BJ (cell line): ENCODE data around the gene PDE6D. TPM values are rescaled to one million over a fixed set of nuclear protein-coding genes. Genes with fewer than 3 reads are reported as not detected.

Source experiments
- CTCF ChIA-PET: fragments of 350-600 bp; formaldehyde crosslinking; extraction: SDS; loops from one replicate; lab custom pipeline; 2021; ENCODE audit warnings: antibody characterized with exemption, inconsistent platforms; lab: Yijun Ruan, JAX
- POLR2A ChIA-PET: fragments of 300-600 bp; sonication (Branson Sonifier 250); formaldehyde crosslinking; extraction: SDS; loops from one replicate; lab custom pipeline; 2021; ENCODE audit warnings: antibody characterized with exemption; lab: Charles Lee
- DNase-seq: peaks from one replicate; pipeline ENCODE4 v3.0.0-alpha.2; 2011; ENCODE audit warnings: low read depth
- H3K27me3 ChIP-seq: 2 replicates; pipeline ENCODE4 v1.6.0; 2011; ENCODE audit warnings: low read length; ENCODE audit not compliant: control insufficient read depth, insufficient read depth
- H3K36me3 ChIP-seq: 2 replicates; pipeline ENCODE4 v1.5.1; 2011; ENCODE audit warnings: low read length; ENCODE audit not compliant: control insufficient read depth, insufficient read depth
- H3K4me3 ChIP-seq: 2 replicates; pipeline ENCODE4 v1.5.1; 2011; ENCODE audit warnings: low read depth, mild to moderate bottlenecking, control low read depth, low read length
- polyA plus RNA-seq: library from polyadenylated mRNA; depleted of rRNA; stranded (reverse); fragments of >200 nt; gene quantifications from 2 replicates; pipeline ENCODE4 v1.2.3, GENCODE V29; 2011
- TF ChIP-seq, protein P1 (sequence below): IDR thresholded peaks from 2 replicates; pipeline ENCODE4 v1.5.1; 2011; ENCODE audit warnings: low read depth, mild to moderate bottlenecking, control low read depth, inconsistent platforms, low read length, moderate library complexity; ENCODE audit not compliant: insufficient read depth

The PDE6D gene
- polyA plus RNA-seq, 1 experiment, result 28.7 TPM

DNA sequence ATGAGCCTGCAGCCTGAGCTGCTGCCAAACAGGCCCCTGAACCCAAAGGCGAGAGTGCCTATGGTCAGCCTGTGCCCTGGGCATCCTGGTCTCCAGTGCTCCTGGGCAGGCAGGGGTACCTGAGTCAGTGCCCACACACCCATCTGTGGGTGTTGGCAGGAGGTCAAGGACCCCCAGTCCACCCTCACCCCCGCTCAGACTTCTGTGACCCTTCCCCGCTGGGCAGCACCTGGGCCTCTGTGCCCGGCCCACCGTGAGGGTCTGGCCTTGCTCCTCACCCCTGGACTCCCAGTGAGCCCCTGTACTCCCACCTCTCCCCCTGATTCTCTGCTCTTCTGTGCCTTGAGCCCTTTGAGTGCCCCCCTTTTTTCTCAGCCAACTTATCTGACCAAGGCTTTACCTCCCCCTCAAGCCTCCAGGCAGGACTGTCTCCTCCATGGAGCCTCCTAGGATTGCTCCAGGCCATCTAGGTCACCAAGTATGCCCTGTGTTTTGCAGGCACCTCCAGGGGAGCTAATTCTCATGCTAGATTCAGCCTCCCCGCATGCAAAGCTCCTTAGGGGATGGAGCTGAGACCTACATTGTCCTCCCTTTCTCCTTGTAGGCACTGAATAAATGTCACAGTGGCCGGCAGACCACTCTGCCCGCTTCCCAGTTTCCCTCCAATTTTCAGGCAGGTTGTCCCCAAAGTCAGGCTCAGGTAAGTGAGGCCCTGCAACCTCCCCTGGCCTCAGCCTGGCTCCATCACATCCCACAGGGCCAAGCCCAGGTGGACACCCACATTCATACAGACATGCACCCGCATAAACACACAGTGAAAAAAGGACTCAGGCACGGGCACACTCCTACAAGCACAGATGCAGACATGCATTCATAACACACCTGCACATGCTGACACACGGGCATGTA, 94.6 kb downstream of the PDE6D start:
- CTCF ChIA-PET, result interaction anchor here (0.6 to 25.3 kb wide), 6 partner anchors 10 to 29 kb away, joined by 3 to 719 read pairs (median 6); partner anchors contain the start of gene PTMA
- Histone ChIP-seq H3K4me3 (no peak overlapping the region), H3K27me3 (no peaks in the 10 kb centered on the region), H3K36me3 (no peaks in the 10 kb centered on the region)
- DNase-seq, result no peak
- TF ChIP-seq, protein P1, sequence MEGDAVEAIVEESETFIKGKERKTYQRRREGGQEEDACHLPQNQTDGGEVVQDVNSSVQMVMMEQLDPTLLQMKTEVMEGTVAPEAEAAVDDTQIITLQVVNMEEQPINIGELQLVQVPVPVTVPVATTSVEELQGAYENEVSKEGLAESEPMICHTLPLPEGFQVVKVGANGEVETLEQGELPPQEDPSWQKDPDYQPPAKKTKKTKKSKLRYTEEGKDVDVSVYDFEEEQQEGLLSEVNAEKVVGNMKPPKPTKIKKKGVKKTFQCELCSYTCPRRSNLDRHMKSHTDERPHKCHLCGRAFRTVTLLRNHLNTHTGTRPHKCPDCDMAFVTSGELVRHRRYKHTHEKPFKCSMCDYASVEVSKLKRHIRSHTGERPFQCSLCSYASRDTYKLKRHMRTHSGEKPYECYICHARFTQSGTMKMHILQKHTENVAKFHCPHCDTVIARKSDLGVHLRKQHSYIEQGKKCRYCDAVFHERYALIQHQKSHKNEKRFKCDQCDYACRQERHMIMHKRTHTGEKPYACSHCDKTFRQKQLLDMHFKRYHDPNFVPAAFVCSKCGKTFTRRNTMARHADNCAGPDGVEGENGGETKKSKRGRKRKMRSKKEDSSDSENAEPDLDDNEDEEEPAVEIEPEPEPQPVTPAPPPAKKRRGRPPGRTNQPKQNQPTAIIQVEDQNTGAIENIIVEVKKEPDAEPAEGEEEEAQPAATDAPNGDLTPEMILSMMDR, result no peak
- POLR2A ChIA-PET, result no interaction called here

GRCh38 chr2:231685349-231686191, 95.5 kb downstream of the PDE6D start:
- Histone ChIP-seq H3K4me3 (no peak overlapping the region), H3K27me3 (no peaks in the 10 kb centered on the region), H3K36me3 (no peaks in the 10 kb centered on the region)
- POLR2A ChIA-PET, result no interaction called here
- no peak for DNase-seq
- TF ChIP-seq, protein P1, result peak; percentile 25; the same call in 1 of the 2 replicates
- CTCF ChIA-PET, result interaction anchor here (0.7 to 25.3 kb wide), 7 partner anchors 9 to 30 kb away, joined by 3 to 719 read pairs (median 8); no protein-coding TSS in a partner anchor

- ChIA-PET POLR2A (interaction anchor here (0.6 kb wide), 1 partner anchor 25 kb away, joined by 15 read pairs; no protein-coding TSS in a partner anchor), CTCF (interaction anchor here (0.6 to 25.3 kb wide), 7 partner anchors 10 to 31 kb away, joined by 3 to 719 read pairs (median 8); no protein-coding TSS in a partner anchor)
- Histone ChIP-seq H3K27me3 (no peaks in the 10 kb centered on the region), H3K4me3 (no peak overlapping the region), H3K36me3 (no peaks in the 10 kb centered on the region)
- DNase-seq, result no peak
- TF ChIP-seq, protein P1, result no peak
These were observed 96.5 kb downstream of the PDE6D start for GRCh38 chr2:231684314-231685223.

DNA sequence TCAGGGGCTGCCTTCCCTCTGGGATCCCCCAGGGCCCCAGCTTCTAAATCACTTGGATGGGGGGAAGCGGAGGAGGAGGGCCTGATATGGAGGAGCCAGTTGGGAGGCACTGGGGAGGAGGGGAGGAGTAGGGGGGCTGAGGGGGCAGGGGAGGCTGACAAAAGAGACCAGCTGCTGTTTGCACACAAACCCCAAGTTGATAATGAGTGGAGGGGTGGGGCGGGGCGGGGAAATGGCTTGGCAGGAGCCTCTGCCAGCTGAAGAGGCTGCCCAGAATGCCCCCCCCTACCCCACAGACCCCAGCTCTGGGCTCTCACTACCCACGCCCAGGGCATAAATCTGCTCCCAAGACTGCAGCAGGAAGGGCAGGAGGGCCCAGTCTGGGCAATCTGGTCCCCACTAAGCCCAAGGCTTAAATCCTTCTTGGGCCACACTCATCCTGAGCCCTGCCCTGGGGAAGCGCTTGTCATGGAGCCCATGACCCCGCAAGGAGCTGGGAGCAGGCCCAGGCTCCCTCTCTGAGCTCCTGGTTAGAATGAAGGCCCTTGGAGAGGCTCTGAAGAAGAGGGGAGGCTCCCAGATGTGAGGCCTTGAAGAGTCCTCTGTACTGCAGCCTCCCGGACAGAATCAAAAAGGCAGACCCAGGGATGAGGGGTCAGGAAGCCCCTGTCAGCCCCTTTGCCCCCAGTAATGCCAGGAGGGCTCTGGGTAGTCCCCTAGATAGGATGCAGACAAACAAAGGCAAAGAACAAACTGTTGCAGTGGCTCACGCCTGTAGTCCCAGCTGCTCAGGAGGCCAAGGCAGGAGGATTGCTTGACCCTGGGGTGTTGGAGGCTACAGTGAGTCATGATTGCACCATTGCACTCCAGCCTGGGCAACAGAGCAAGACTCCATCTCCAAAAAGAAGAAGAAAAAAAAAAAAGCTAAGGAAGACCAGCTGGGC, 97.5 kb downstream of the PDE6D start:
- no peak overlapping the region for H3K4me3 ChIP-seq
- no peaks in the 10 kb centered on the region for H3K36me3 ChIP-seq
- TF ChIP-seq, protein P1, result no peak
- ChIA-PET POLR2A (interaction anchor here (0.6 kb wide), 1 partner anchor 26 kb away, joined by 15 read pairs; no protein-coding TSS in a partner anchor), CTCF (interaction anchor here (0.6 to 25.3 kb wide), 6 partner anchors 8 to 32 kb away, joined by 3 to 719 read pairs (median 12); no protein-coding TSS in a partner anchor)
- DNase-seq, result no peak
- H3K27me3 ChIP-seq, result no peaks in the 10 kb centered on the region
